Right cardiac atrium (tissue), 5 donors: ENCODE measurements around the gene GPR32. TPM values are rescaled to one million over a fixed set of nuclear protein-coding genes. Genes with fewer than 3 reads are reported as not detected.
"Not testable (repeated sequence)": the region's sequence is repeated elsewhere in the genome, so short reads cannot be mapped to it uniquely, and the experiment has no call there.

Experiments
- ATAC-seq, 2 donors: fragments of 200-7000 bp; cut with Tn5 transposase; one replicate each; pipeline versions ENCODE4 v1.8.0 to v1.9.1; 2020; ENCODE audit warnings: moderate library complexity in 2 of 2, mild to moderate bottlenecking in 1 of 2
- DNase-seq, 3 donors: peaks; one replicate each; pipeline ENCODE4 v3.0.0-alpha.2; 2020
- H3K27ac ChIP-seq: one replicate; pipeline ENCODE4 v1.5.1; 2013; ENCODE audit warnings: mild to moderate bottlenecking, low read length, control low read depth, moderate library complexity
- H3K27me3 ChIP-seq: one replicate; pipeline ENCODE4 v1.6.1; 2013; ENCODE audit not compliant: control insufficient read depth, insufficient read depth
- H3K4me1 ChIP-seq: one replicate; pipeline ENCODE4 v1.6.1; 2013; ENCODE audit warnings: low read length; ENCODE audit not compliant: control insufficient read depth, insufficient read depth
- H3K4me3 ChIP-seq: one replicate; pipeline ENCODE4 v1.5.1; 2013; ENCODE audit warnings: low read length, control low read depth
- H3K9me3 ChIP-seq: one replicate; pipeline ENCODE4 v1.6.1; 2013; ENCODE audit warnings: low read length; ENCODE audit not compliant: control insufficient read depth
- WGBS: extraction: QIAGEN DNeasy Blood & Tissue Kit; methylation state at CpG from one replicate; pipeline ENCODE4 v1.1.7; 2013; 5-methylcytosine and 5-hydroxymethylcytosine counted together
- intact Hi-C, 4 donors: fragments of 100-400 bp; cut with DNase I; formaldehyde crosslinking; loops; one replicate each; pipeline versions ENCODE4 v1.11.0 to v1.14.0; 2022 to 2023
- polyA plus RNA-seq: library from polyadenylated mRNA; stranded (reverse); fragments of 200-250 nt; gene quantifications from one replicate; pipeline ENCODE4 v1.2.3, GENCODE V29; 2013
- total RNA-seq, 4 donors: library from RNA; stranded (reverse); fragmentation: NEBNext Ultra II Directional; extraction: Animal tissue kit (Norgen Biotek cat#: 25700); gene quantifications; one replicate each; pipeline ENCODE4 v1.2.1, GENCODE V29; 2021
- donor health status: healthy with polysubstance abuse.
- donor health status: DM: no; HTN: yes; CAD: no.
- donor health status: DM: no; HTN: no; CAD: no.
- donor health status: DM: no; HTN: yes; CAD: no; lungs with severe emphysema.
- donor health status: DM: yes; HTN: yes; CAD: no.

Gene GPR32
- total and polyA plus RNA-seq, 5 donors, result not detected

GRCh38 chr19:50728084-50728737 is 42.1 kb upstream of the GPR32 start:
- Histone ChIP-seq H3K9me3 (no peaks in the 10 kb centered on the region), H3K27me3 (no peaks in the 10 kb centered on the region), H3K4me3 (no peak overlapping the region), H3K27ac (no peak overlapping the region), H3K4me1 (no peaks in the 10 kb centered on the region)
- peak; percentile 91 to 94 (median 93) for DNase-seq
- intact Hi-C loops, result no loop called here
- 13% methylated on average over 39 of the region's 39 CpGs for WGBS
- peak; percentile 53 to 67 for ATAC-seq

- H3K27me3 ChIP-seq, result no peaks in the 10 kb centered on the region
- intact Hi-C loops, result no loop called here
- H3K27ac ChIP-seq, result no peak overlapping the region
- H3K4me1 ChIP-seq, result no peaks in the 10 kb centered on the region
- WGBS, result 57% methylated on average over 5 of the region's 5 CpGs
- DNase-seq (no peak), ATAC-seq (no peak)
- no peak overlapping the region for H3K4me3 ChIP-seq
- no peaks in the 10 kb centered on the region for H3K9me3 ChIP-seq
Measured at GRCh38 chr19:50729894-50730293, 40.4 kb upstream of the GPR32 start.

GRCh38 chr19:50735869-50736268 is 34.4 kb upstream of the GPR32 start:
- Histone ChIP-seq H3K4me1 (no peaks in the 10 kb centered on the region), H3K9me3 (no peaks in the 10 kb centered on the region), H3K27me3 (no peaks in the 10 kb centered on the region), H3K4me3 (no peak overlapping the region), H3K27ac (no peak overlapping the region)
- ATAC-seq (no peak), DNase-seq (peak in 1 of 3 donors; percentile 4)
- intact Hi-C loops, result no loop called here
- WGBS, result 43% methylated on average over 7 of the region's 7 CpGs

- no peaks in the 10 kb centered on the region for H3K9me3 ChIP-seq
- no peak overlapping the region for H3K4me3 ChIP-seq
- H3K27me3 ChIP-seq, result no peaks in the 10 kb centered on the region
- intact Hi-C loops, result no loop called here
- H3K27ac ChIP-seq, result no peak overlapping the region
- no peak for ATAC-seq
- DNase-seq, result no peak
- H3K4me1 ChIP-seq, result no peaks in the 10 kb centered on the region
- WGBS, result 54% methylated on average over 5 of the region's 5 CpGs
Measured at GRCh38 chr19:50736338-50736737, 33.9 kb upstream of the GPR32 start.

- Histone ChIP-seq H3K4me1 (no peaks in the 10 kb centered on the region), H3K27me3 (no peaks in the 10 kb centered on the region), H3K9me3 (no peaks in the 10 kb centered on the region), H3K4me3 (no peak overlapping the region), H3K27ac (no peak overlapping the region)
- no peak for DNase-seq
- no peak for ATAC-seq
- 79% methylated on average over 23 of the region's 23 CpGs for WGBS
- intact Hi-C loops, result no loop called here
Measured at GRCh38 chr19:50739132-50739913, 30.9 kb upstream of the GPR32 start.

- Histone ChIP-seq H3K4me1 (no peaks in the 10 kb centered on the region), H3K27me3 (no peaks in the 10 kb centered on the region), H3K9me3 (no peaks in the 10 kb centered on the region), H3K4me3 (no peak overlapping the region), H3K27ac (no peak overlapping the region)
- intact Hi-C loops, result no loop called here
- DNase-seq (no peak), ATAC-seq (no peak)
- WGBS, result 63% methylated on average over 11 of the region's 11 CpGs
Measured at GRCh38 chr19:50739914-50740426, 30.3 kb upstream of the GPR32 start.

GRCh38 chr19:50741179-50741933 is 28.9 kb upstream of the GPR32 start:
- Histone ChIP-seq H3K27ac (no peak overlapping the region), H3K9me3 (no peaks in the 10 kb centered on the region), H3K27me3 (no peaks in the 10 kb centered on the region), H3K4me1 (no peaks in the 10 kb centered on the region), H3K4me3 (no peak overlapping the region)
- WGBS, result 47% methylated on average over 18 of the region's 18 CpGs
- ATAC-seq (peak in 1 of 2 donors; percentile 80), DNase-seq (no peak)
- intact Hi-C loops, result no loop called here

GRCh38 chr19:50743537-50743936 is 26.7 kb upstream of the GPR32 start:
- ATAC-seq, result no peak
- no peaks in the 10 kb centered on the region for H3K9me3 ChIP-seq
- intact Hi-C loops, result no loop called here
- WGBS, result 85% methylated on average over 6 of the region's 6 CpGs
- no peaks in the 10 kb centered on the region for H3K4me1 ChIP-seq
- no peaks in the 10 kb centered on the region for H3K27me3 ChIP-seq
- H3K27ac ChIP-seq, result no peak overlapping the region
- no peak overlapping the region for H3K4me3 ChIP-seq
- DNase-seq, result no peak

GRCh38 chr19:50745221-50745620 is 25.0 kb upstream of the GPR32 start:
- ATAC-seq, result no peak
- Histone ChIP-seq H3K27me3 (no peaks in the 10 kb centered on the region), H3K4me3 (no peak overlapping the region), H3K4me1 (no peaks in the 10 kb centered on the region), H3K9me3 (no peaks in the 10 kb centered on the region), H3K27ac (no peak overlapping the region)
- intact Hi-C loops, result no loop called here
- 82% methylated on average over 10 of the region's 10 CpGs for WGBS
- no peak for DNase-seq

- WGBS, result 90% methylated on average over 14 of the region's 14 CpGs
- DNase-seq, H3K27ac ChIP-seq, H3K4me1 ChIP-seq, intact Hi-C loops, H3K9me3 ChIP-seq, ATAC-seq, H3K4me3 ChIP-seq, H3K27me3 ChIP-seq: not testable (repeated sequence)
Measured at GRCh38 chr19:50747141-50747540, 23.1 kb upstream of the GPR32 start.

GRCh38 chr19:50749490-50749889 is 20.8 kb upstream of the GPR32 start:
- H3K27me3 ChIP-seq, result no peaks in the 10 kb centered on the region
- no peak overlapping the region for H3K27ac ChIP-seq
- ATAC-seq, result no peak
- WGBS, result 53% methylated on average over 6 of the region's 6 CpGs
- no peak overlapping the region for H3K4me3 ChIP-seq
- intact Hi-C loops, result no loop called here
- DNase-seq, result no peak
- no peaks in the 10 kb centered on the region for H3K9me3 ChIP-seq
- H3K4me1 ChIP-seq, result no peaks in the 10 kb centered on the region
